Measurements from ENCODE around the gene IGSF6. TPM values are rescaled to one million over a fixed set of nuclear protein-coding genes. Genes with fewer than 3 reads are reported as not detected.
"Not testable (repeated sequence)": the region's sequence is repeated elsewhere in the genome, so short reads cannot be mapped to it uniquely, and the experiment has no call there.

The IGSF6 gene
- total RNA-seq, 2 donors from 2014 or later: not detected

DNA sequence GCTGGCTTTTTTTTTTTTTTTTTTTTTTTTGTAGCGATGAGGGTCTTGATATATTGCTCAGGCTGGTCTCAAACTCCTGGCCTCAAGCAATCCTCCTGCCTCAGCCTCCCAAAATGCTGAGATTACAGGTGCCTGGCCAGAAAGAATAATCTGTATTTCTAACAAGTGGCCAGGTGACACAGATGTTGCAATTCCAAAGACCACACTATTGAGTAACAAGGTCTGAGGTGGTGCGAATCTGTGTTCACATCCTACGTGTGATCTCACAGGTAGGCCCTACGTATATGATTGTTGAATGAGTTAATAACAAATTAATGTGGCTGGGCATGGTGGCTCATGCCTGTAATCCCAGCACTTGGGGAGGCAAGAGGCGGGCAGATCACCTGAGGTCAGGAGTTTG, 44.6 kb upstream of the IGSF6 start:
- Histone ChIP-seq H3K9ac (ENCODE audit: extremely low read depth, low read length, poor library complexity, severe bottlenecking) (no peak overlapping the region), H3K4me1 (ENCODE audit: control insufficient read depth, insufficient read depth, low read length) (no peaks in the 10 kb centered on the region), H3K27me3 (ENCODE audit: control insufficient read depth, insufficient read depth, low read length, poor library complexity, severe bottlenecking) (no peaks in the 10 kb centered on the region), H3K36me3 (ENCODE audit: control insufficient read depth, insufficient read depth, low read length) (no peaks in the 10 kb centered on the region), H3K4me3 (ENCODE audit: low read length) (no peak overlapping the region), H3K9me3 (ENCODE audit: control insufficient read depth, low read length) (no peaks in the 10 kb centered on the region), H3K27ac (ENCODE audit: low read depth, low read length) (no peak overlapping the region)
- TF ChIP-seq, protein P1, sequence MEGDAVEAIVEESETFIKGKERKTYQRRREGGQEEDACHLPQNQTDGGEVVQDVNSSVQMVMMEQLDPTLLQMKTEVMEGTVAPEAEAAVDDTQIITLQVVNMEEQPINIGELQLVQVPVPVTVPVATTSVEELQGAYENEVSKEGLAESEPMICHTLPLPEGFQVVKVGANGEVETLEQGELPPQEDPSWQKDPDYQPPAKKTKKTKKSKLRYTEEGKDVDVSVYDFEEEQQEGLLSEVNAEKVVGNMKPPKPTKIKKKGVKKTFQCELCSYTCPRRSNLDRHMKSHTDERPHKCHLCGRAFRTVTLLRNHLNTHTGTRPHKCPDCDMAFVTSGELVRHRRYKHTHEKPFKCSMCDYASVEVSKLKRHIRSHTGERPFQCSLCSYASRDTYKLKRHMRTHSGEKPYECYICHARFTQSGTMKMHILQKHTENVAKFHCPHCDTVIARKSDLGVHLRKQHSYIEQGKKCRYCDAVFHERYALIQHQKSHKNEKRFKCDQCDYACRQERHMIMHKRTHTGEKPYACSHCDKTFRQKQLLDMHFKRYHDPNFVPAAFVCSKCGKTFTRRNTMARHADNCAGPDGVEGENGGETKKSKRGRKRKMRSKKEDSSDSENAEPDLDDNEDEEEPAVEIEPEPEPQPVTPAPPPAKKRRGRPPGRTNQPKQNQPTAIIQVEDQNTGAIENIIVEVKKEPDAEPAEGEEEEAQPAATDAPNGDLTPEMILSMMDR (conservative IDR thresholded peaks at IDR 0.05): no peak
- H3K9me3 Mint-ChIP-seq: no peaks in the 10 kb centered on the region
- no peak overlapping the region for H3K4me3 Mint-ChIP-seq
- H3K4me1 Mint-ChIP-seq: no peaks in the 10 kb centered on the region
- WGBS, 2 experiments (ENCODE audit: insufficient coverage in 1 of 2, insufficient read length in 1 of 2): 95 to 96% methylated on average over 3 to 5 of the region's 5 CpGs
- no peaks in the 10 kb centered on the region for H3K36me3 Mint-ChIP-seq (ENCODE audit: low read depth)
- DNase-seq: no peak
- H3K27me3 Mint-ChIP-seq (ENCODE audit: insufficient read depth): peaks cover 5% of the 10 kb centered on the region
- H3K27ac Mint-ChIP-seq: no peak overlapping the region

DNA sequence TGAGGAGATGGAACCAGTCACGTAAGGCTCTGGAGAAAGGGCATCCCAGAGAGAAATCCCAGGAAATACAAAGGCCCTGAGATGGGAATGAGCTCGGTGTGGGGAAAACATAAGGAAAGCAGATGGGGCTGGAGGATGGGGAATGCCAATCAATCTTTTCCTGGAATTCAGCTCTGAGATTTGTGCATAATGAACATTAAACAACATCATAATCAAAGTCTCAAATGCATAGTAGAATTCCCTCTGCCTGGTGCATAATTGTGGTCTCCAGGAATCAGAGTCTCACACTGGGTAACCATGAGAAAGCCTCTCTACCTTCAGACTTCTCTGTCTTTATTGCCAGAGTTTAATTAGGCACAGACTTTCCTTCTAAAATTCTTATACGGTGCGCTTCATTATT, 42.2 kb upstream of the IGSF6 start:
- no peaks in the 10 kb centered on the region for H3K36me3 Mint-ChIP-seq (ENCODE audit: low read depth)
- no peak overlapping the region for H3K4me3 Mint-ChIP-seq
- H3K27me3 ChIP-seq (ENCODE audit: control insufficient read depth, insufficient read depth, low read length, poor library complexity, severe bottlenecking): no peaks in the 10 kb centered on the region
- H3K9ac ChIP-seq (ENCODE audit: extremely low read depth, low read length, poor library complexity, severe bottlenecking): no peak overlapping the region
- H3K36me3 ChIP-seq (ENCODE audit: control insufficient read depth, insufficient read depth, low read length): no peaks in the 10 kb centered on the region
- TF ChIP-seq, protein P1 (conservative IDR thresholded peaks at IDR 0.05): no peak
- H3K27ac Mint-ChIP-seq: no peak overlapping the region
- H3K9me3 ChIP-seq (ENCODE audit: control insufficient read depth, low read length): no peaks in the 10 kb centered on the region
- H3K9me3 Mint-ChIP-seq: no peaks in the 10 kb centered on the region
- H3K4me3 ChIP-seq (ENCODE audit: low read length): no peak overlapping the region
- H3K27ac ChIP-seq (ENCODE audit: low read depth, low read length): no peak overlapping the region
- 91 to 96% methylated on average over 2 to 4 of the region's 4 CpGs for WGBS, 2 experiments (ENCODE audit: insufficient coverage in 1 of 2, insufficient read length in 1 of 2)
- H3K27me3 Mint-ChIP-seq (ENCODE audit: insufficient read depth): peaks cover 8% of the 10 kb centered on the region
- no peak for DNase-seq
- no peaks in the 10 kb centered on the region for H3K4me1 Mint-ChIP-seq
- H3K4me1 ChIP-seq (ENCODE audit: control insufficient read depth, insufficient read depth, low read length): no peaks in the 10 kb centered on the region

DNA sequence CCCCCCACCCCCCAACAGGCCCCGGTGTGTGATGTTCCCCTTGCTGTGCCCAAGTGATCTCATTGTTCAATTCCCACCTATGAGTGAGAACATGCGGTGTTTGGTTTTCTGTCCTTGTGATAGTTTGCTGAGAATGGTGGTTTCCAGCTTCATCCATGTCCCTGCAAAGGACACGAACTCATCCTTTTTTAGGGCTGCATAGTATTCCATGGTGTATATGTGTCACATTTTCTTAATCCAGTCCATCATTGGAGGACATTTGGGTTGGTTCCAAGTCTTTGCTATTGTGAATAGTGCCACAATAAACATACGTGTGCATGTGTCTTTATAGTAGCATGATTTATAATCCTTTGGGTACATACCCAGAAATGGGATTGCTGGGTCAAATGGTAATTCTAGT, 38.6 kb upstream of the IGSF6 start:
- not testable (repeated sequence) for H3K27me3 ChIP-seq (ENCODE audit: control insufficient read depth, insufficient read depth, low read length, poor library complexity, severe bottlenecking); H3K4me1 Mint-ChIP-seq; DNase-seq; H3K9ac ChIP-seq (ENCODE audit: extremely low read depth, low read length, poor library complexity, severe bottlenecking); H3K27ac ChIP-seq (ENCODE audit: low read depth, low read length); H3K27ac Mint-ChIP-seq; H3K9me3 ChIP-seq (ENCODE audit: control insufficient read depth, low read length); H3K9me3 Mint-ChIP-seq; H3K4me1 ChIP-seq (ENCODE audit: control insufficient read depth, insufficient read depth, low read length); H3K36me3 Mint-ChIP-seq (ENCODE audit: low read depth); H3K4me3 ChIP-seq (ENCODE audit: low read length); H3K36me3 ChIP-seq (ENCODE audit: control insufficient read depth, insufficient read depth, low read length); H3K4me3 Mint-ChIP-seq
- WGBS, 2 experiments (ENCODE audit: insufficient coverage in 1 of 2, insufficient read length in 1 of 2): 40 to 97% methylated on average over 1 to 3 of the region's 4 CpGs
- H3K27me3 Mint-ChIP-seq (ENCODE audit: insufficient read depth): peaks cover 22% of the 10 kb centered on the region

DNA sequence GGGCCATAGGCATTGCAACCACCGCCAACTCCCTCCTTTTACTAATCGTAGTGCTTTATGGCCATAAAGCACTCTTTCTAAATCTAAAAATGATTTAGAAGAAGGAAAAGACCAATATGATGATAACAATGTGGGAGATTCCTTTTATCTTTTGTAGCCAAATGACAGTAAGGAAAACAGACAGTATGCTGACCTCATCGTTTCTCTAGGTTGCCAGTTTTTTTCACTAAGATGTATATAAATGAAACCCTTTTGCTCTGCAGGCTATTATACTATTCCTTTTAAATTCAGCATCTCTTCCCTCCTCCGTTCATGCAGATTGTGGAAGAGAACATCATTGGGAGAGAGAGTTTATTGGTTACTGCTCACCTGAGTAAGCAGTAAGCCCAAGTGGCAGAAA, 36.7 kb upstream of the IGSF6 start:
- no peak overlapping the region for H3K27ac Mint-ChIP-seq
- H3K36me3 Mint-ChIP-seq (ENCODE audit: low read depth): no peaks in the 10 kb centered on the region
- peaks cover 4% of the 10 kb centered on the region for H3K9me3 Mint-ChIP-seq
- H3K4me1 ChIP-seq (ENCODE audit: control insufficient read depth, insufficient read depth, low read length): no peaks in the 10 kb centered on the region
- no peak overlapping the region for H3K27ac ChIP-seq (ENCODE audit: low read depth, low read length)
- H3K36me3 ChIP-seq (ENCODE audit: control insufficient read depth, insufficient read depth, low read length): no peaks in the 10 kb centered on the region
- peaks cover 19% of the 10 kb centered on the region for H3K27me3 Mint-ChIP-seq (ENCODE audit: insufficient read depth)
- no peak overlapping the region for H3K4me3 ChIP-seq (ENCODE audit: low read length)
- H3K4me1 Mint-ChIP-seq: no peaks in the 10 kb centered on the region
- 83 to 85% methylated on average over 3 to 4 of the region's 4 CpGs for WGBS, 2 experiments (ENCODE audit: insufficient coverage in 1 of 2, insufficient read length in 1 of 2)
- no peaks in the 10 kb centered on the region for H3K9me3 ChIP-seq (ENCODE audit: control insufficient read depth, low read length)
- H3K27me3 ChIP-seq (ENCODE audit: control insufficient read depth, insufficient read depth, low read length, poor library complexity, severe bottlenecking): peaks cover 9% of the 10 kb centered on the region
- DNase-seq: no peak
- TF ChIP-seq, protein P1 (conservative IDR thresholded peaks at IDR 0.05): no peak
- H3K4me3 Mint-ChIP-seq: no peak overlapping the region
- no peak overlapping the region for H3K9ac ChIP-seq (ENCODE audit: extremely low read depth, low read length, poor library complexity, severe bottlenecking)

Data from endodermal cell (in vitro differentiated cells).